ENCODE data around the gene CATSPER1. TPM values are rescaled to one million over a fixed set of nuclear protein-coding genes. Genes with fewer than 3 reads are reported as not detected.

The CATSPER1 gene
- total RNA-seq, 1 donor from 2014 or later: not detected

DNA sequence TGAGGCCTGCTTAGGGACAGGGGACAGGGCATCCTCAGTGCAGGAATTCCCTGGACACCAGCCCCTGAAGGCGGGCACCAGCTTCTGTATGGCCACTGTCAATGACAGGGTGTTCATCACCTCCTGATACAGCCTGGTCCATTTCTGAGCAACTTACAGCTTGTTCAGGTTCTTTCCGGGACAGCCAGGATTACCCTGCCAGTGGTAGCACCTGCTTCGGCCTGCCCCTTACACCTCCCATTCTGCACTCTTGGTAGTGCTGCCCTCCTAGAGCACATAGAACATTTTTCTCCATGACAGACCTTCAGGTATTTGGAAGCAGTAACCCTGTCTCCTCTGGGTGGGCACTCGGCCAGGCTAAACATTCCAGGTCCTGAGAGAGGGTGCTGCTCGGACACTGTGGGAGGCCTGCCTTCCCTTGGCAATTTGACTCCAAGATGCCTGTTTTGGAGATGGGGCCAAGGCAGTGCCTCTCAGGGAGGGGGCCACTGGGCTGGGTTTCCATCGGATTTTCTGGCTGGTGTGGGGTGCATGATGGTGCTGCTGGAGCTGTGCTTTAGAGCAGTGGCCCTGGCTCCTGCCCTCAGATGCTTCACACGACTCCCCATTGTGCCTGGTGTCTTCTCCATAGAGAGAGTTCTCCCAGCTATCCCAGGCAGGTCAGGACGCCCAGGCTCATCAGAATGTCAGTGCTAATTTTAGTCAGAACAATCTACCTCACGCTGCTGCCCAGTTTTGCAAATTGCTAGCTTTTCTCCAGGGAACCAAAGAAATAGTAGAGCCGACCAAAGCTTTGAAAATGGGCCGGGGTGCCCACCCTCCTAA lies 21.5 kb upstream of the CATSPER1 start:
- peak overlapping the region; percentile 57 for H3K27ac ChIP-seq (replicated peaks)
- H3K9me3 ChIP-seq (replicated peaks): no peaks in the 10 kb centered on the region
- TF ChIP-seq, protein P1, sequence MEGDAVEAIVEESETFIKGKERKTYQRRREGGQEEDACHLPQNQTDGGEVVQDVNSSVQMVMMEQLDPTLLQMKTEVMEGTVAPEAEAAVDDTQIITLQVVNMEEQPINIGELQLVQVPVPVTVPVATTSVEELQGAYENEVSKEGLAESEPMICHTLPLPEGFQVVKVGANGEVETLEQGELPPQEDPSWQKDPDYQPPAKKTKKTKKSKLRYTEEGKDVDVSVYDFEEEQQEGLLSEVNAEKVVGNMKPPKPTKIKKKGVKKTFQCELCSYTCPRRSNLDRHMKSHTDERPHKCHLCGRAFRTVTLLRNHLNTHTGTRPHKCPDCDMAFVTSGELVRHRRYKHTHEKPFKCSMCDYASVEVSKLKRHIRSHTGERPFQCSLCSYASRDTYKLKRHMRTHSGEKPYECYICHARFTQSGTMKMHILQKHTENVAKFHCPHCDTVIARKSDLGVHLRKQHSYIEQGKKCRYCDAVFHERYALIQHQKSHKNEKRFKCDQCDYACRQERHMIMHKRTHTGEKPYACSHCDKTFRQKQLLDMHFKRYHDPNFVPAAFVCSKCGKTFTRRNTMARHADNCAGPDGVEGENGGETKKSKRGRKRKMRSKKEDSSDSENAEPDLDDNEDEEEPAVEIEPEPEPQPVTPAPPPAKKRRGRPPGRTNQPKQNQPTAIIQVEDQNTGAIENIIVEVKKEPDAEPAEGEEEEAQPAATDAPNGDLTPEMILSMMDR (IDR thresholded peaks at IDR 0.05; ENCODE audit: borderline replicate concordance): no peak
- H3K4me3 ChIP-seq: peak overlapping the region; percentile 54
- intact Hi-C loops (cut with micrococcal nuclease): no loop called here
- peaks cover 46% of the 10 kb centered on the region for H3K4me1 ChIP-seq
- peaks cover 34% of the 10 kb centered on the region for H3K27me3 ChIP-seq (ENCODE audit: low read depth)
- no peaks in the 10 kb centered on the region for H3K36me3 ChIP-seq
- no peak for DNase-seq

DNA sequence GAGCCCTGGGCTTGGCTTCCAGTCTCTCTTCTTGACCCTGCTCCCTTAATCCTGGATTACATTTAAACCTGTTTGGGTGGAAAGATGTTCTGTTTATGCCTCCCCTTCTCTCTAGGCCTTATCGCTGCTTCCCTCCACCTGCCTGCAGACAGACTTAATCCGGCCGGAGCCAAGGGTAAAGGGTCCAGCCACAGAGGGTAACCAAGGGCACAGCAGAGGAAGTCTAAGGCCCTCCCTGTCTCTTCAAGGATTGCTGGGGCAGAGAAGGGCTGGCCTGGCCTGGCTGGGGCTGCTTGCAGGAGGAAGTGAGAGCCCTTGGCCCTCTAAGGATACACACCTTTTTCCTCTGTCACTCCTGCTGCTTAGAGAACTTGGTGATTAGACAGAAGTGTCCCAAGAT lies 20.6 kb upstream of the CATSPER1 start:
- no peak for DNase-seq
- Histone ChIP-seq H3K27me3 (ENCODE audit: low read depth) (peaks cover 34% of the 10 kb centered on the region), H3K27ac (replicated peaks) (peak overlapping the region; percentile 57), H3K4me1 (peaks cover 40% of the 10 kb centered on the region), H3K9me3 (replicated peaks) (no peaks in the 10 kb centered on the region), H3K4me3 (no peak overlapping the region), H3K36me3 (no peaks in the 10 kb centered on the region)
- intact Hi-C loops (cut with micrococcal nuclease): no loop called here
- TF ChIP-seq, protein P1 (IDR thresholded peaks at IDR 0.05; ENCODE audit: borderline replicate concordance): no peak

DNA sequence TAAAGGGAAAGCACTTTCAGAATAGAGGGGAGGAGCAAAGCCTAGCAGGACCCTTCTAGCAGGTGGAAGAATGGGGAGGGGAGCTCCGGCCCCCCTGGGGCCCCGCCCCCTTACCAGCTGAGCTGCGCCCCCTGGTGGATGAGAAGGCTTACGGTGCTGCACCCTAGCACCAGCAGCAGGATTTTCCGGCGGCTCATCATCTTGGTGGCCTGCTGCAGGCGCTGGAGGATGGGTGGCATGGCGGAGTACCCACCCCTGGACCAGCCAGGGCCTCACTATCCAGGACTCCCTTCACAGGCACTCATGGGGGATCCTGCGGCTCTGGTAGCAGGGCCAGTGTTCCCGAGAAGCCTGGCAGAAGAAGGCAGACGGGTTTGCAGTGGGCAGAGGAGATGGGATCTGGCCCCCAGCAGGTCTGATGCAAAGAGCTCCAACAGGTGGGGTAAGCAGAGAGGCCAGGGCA lies 18.9 kb upstream of the CATSPER1 start:
- Histone ChIP-seq H3K27me3 (ENCODE audit: low read depth) (peaks cover 34% of the 10 kb centered on the region), H3K27ac (replicated peaks) (no peak overlapping the region), H3K9me3 (replicated peaks) (no peaks in the 10 kb centered on the region), H3K4me3 (no peak overlapping the region), H3K36me3 (no peaks in the 10 kb centered on the region), H3K4me1 (peaks cover 31% of the 10 kb centered on the region)
- peak; percentile 68 for DNase-seq
- TF ChIP-seq, protein P1 (IDR thresholded peaks at IDR 0.05; ENCODE audit: borderline replicate concordance): peak; percentile 95
- intact Hi-C loops (cut with micrococcal nuclease): no loop called here

DNA sequence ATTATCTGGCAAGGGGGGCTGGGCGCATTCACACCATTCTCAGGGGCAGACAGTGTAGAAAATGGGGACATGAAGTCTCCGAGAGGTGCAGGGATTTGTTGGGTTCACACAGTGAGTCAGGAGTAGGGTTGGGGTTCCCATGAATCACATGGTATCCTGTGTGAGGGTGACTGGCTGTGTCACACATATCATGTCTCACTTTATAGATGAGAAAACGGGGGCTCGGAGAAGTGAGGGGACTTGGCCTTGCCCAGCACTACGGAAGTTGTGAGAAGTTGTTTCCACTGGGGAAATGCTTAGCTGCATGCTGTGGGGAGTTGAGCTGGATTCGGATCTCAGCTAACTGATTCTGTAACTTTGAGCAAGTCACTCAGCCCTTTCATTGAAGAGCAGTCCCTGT lies 18.5 kb upstream of the CATSPER1 start:
- TF ChIP-seq, protein P1 (IDR thresholded peaks at IDR 0.05; ENCODE audit: borderline replicate concordance): no peak
- H3K36me3 ChIP-seq: no peaks in the 10 kb centered on the region
- no peaks in the 10 kb centered on the region for H3K9me3 ChIP-seq (replicated peaks)
- intact Hi-C loops (cut with micrococcal nuclease): no loop called here
- no peak overlapping the region for H3K4me3 ChIP-seq
- H3K4me1 ChIP-seq: peaks cover 31% of the 10 kb centered on the region
- H3K27ac ChIP-seq (replicated peaks): no peak overlapping the region
- DNase-seq: no peak
- peaks cover 34% of the 10 kb centered on the region for H3K27me3 ChIP-seq (ENCODE audit: low read depth)

DNA sequence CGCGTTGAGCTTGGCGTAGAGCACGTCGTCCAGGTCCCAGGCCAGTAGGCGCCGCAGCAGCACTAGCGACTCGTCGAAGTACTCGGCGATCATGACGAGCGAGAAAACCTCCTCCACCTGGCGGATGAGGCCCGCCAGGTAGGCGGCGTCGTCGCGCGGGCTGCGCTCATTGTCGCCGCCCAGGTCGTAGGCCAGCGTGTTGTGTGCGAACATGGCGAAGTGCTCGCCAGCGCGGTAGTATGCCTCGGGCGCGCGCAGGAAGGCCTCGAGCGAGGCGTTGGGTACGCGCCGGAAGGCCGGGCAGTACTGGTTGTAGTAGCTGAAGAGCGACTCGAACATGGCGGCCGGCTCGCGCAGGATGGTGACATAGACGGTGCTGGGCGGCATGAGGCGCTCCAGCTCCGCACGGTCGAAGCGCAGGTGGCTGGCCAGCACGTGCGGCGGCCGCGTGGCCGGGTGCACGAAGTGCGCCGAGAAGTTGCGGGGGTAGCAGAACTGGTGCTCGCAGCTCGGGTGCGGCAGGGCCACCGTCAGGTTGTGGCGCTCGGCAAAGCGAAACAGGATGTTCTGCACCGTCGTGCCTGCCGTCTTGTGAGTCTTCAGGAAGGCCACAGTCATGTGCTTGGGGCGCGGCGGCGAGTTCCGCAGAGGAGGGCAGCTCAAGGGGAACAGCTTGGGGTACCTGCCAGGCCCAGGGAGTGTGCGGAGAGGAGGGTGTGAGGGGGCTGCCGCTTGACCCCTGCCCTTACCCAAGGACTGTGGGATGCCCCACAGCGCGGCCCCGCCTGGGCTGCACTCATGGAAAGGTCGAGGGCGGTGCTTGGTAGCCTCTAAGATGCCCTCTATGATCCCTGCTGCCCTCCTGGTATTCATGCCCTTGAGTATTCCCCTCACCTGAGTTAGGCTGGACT lies 17.0 kb upstream of the CATSPER1 start:
- H3K4me1 ChIP-seq: peaks cover 20% of the 10 kb centered on the region
- peaks cover 22% of the 10 kb centered on the region for H3K27me3 ChIP-seq (ENCODE audit: low read depth)
- intact Hi-C loops (cut with micrococcal nuclease): no loop called here
- no peak overlapping the region for H3K4me3 ChIP-seq
- no peaks in the 10 kb centered on the region for H3K36me3 ChIP-seq
- no peaks in the 10 kb centered on the region for H3K9me3 ChIP-seq (replicated peaks)
- TF ChIP-seq, protein P1 (IDR thresholded peaks at IDR 0.05; ENCODE audit: borderline replicate concordance): no peak
- no peak for DNase-seq
- H3K27ac ChIP-seq (replicated peaks): no peak overlapping the region
